ENCODE results near the gene LTB4R2.

The LTB4R2 gene

GRCh38 chr14:24313913-24314312, 4.0 kb downstream of the LTB4R2 start:
- DNase-seq (ENCODE audit: extremely low spot score): no peak
- TF ChIP-seq, protein P1, sequence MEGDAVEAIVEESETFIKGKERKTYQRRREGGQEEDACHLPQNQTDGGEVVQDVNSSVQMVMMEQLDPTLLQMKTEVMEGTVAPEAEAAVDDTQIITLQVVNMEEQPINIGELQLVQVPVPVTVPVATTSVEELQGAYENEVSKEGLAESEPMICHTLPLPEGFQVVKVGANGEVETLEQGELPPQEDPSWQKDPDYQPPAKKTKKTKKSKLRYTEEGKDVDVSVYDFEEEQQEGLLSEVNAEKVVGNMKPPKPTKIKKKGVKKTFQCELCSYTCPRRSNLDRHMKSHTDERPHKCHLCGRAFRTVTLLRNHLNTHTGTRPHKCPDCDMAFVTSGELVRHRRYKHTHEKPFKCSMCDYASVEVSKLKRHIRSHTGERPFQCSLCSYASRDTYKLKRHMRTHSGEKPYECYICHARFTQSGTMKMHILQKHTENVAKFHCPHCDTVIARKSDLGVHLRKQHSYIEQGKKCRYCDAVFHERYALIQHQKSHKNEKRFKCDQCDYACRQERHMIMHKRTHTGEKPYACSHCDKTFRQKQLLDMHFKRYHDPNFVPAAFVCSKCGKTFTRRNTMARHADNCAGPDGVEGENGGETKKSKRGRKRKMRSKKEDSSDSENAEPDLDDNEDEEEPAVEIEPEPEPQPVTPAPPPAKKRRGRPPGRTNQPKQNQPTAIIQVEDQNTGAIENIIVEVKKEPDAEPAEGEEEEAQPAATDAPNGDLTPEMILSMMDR (IDR thresholded peaks at IDR 0.05; ENCODE audit: control extremely low read depth, extremely low read depth, low read depth, missing control alignments): no peak
- CTCF ChIA-PET: interaction anchor here (0.8 to 10.4 kb wide), 5 partner anchors 11 to 205 kb away, joined by 3 to 151 read pairs (median 5); partner anchors contain the start of genes CBLN3, DHRS1, KHNYN and NOP9
- POLR2A ChIA-PET: no interaction called here

- DNase-seq (ENCODE audit: extremely low spot score): no peak
- ChIA-PET CTCF (interaction anchor here (0.8 to 10.4 kb wide), 5 partner anchors 10 to 206 kb away, joined by 3 to 151 read pairs (median 5); partner anchors contain the start of genes CBLN3, DHRS1, KHNYN and NOP9), POLR2A (no interaction called here)
- TF ChIP-seq, protein P1 (IDR thresholded peaks at IDR 0.05; ENCODE audit: control extremely low read depth, extremely low read depth, low read depth, missing control alignments): no peak
Observed at GRCh38 chr14:24314377-24315193, 4.6 kb downstream of the LTB4R2 start.

DNA sequence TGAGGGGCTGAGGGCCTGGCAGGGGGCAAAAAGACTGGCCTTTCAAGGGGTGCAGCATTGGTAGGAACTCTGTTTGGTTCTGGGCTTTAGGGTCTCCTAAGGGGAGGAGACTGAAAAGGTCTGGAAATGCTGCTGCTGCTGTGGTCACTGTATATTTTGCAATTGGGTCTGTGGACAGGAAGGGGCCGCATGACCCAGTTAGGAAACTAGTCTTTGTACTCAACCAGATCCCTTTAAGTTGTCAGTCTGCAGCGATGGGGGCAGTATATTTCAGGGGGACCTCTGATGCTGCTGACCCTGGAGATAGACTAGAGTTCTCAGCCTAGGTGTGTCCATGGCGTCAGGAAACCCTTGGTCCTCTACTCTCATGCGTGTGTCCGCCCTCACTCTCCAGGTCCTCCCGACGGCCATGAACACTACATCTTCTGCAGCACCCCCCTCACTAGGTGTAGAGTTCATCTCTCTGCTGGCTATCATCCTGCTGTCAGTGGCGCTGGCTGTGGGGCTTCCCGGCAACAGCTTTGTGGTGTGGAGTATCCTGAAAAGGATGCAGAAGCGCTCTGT, 5.4 kb downstream of the LTB4R2 start:
- TF ChIP-seq, protein P1 (IDR thresholded peaks at IDR 0.05; ENCODE audit: control extremely low read depth, extremely low read depth, low read depth, missing control alignments): no peak
- ChIA-PET POLR2A (no interaction called here), CTCF (interaction anchor here (1.7 to 10.4 kb wide), 4 partner anchors 8 to 207 kb away, joined by 5 to 114 read pairs (median 9); partner anchors contain the start of genes CBLN3, CIDEB and KHNYN)
- no peak for DNase-seq (ENCODE audit: extremely low spot score)

- POLR2A ChIA-PET: no interaction called here
- no peak for DNase-seq (ENCODE audit: extremely low spot score)
- TF ChIP-seq, protein P1 (IDR thresholded peaks at IDR 0.05; ENCODE audit: control extremely low read depth, extremely low read depth, low read depth, missing control alignments): no peak
- CTCF ChIA-PET: interaction anchor here (1.7 kb wide), 2 partner anchors 8 to 116 kb away, joined by 6 to 12 read pairs; partner anchors contain the start of gene CIDEB
Observed at GRCh38 chr14:24315807-24316596, 6.1 kb downstream of the LTB4R2 start.

DNA sequence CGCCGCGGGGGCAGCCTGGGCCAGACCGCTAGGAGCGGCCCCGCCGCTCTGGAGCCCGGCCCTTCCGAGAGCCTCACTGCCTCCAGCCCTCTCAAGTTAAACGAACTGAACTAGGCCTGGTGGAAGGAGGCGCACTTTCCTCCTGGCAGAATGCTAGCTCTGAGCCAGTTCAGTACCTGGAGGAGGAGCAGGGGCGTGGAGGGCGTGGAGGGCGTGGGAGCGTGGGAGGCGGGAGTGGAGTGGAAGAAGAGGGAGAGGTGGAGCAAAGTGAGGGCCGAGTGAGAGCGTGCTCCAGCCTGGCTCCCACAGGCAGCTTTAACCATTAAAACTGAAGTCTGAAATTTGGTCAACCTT, 6.6 kb downstream of the LTB4R2 start:
- CTCF ChIA-PET: interaction anchor here (1.7 kb wide), 2 partner anchors 9 to 115 kb away, joined by 6 to 12 read pairs; partner anchors contain the start of gene CIDEB

More for the DNA sequence above, 6.6 kb downstream of the LTB4R2 start:
- POLR2A ChIA-PET: no interaction called here
- TF ChIP-seq, protein P1 (IDR thresholded peaks at IDR 0.05; ENCODE audit: control extremely low read depth, extremely low read depth, low read depth, missing control alignments): no peak
- DNase-seq (ENCODE audit: extremely low spot score): no peak
